Fibroblast of villous mesenchyme (primary cell): Measurements from ENCODE around the gene MFSD6. TPM values are rescaled to one million over a fixed set of nuclear protein-coding genes. Genes with fewer than 3 reads are reported as not detected.

Experiments
- DNase-seq: peaks from one replicate; pipeline ENCODE4 v3.0.0-alpha.2; 2010; ENCODE audit warnings: low read depth
- H3K4me3 ChIP-seq: 2 replicates; pipeline ENCODE4 v1.5.1; 2011; ENCODE audit warnings: low read depth, mild to moderate bottlenecking, low read length
- CTCF ChIP-seq: IDR thresholded peaks from 2 replicates; pipeline ENCODE4 v1.5.1; 2012; ENCODE audit warnings: low read depth, mild to moderate bottlenecking, low read length; ENCODE audit not compliant: insufficient read depth
- total RNA-seq: library from RNA; depleted of rRNA; stranded (reverse); fragments of >200 nt; gene quantifications from 2 replicates; pipeline ENCODE4 v1.2.3, GENCODE V29; 2012

MFSD6 gene
- total RNA-seq, 1 donor: 14.7 TPM

GRCh38 chr2:190402986-190403603 is 5.1 kb upstream of the MFSD6 start:
- no peak for DNase-seq

GRCh38 chr2:190404487-190404886 is 3.7 kb upstream of the MFSD6 start:
- TF ChIP-seq CTCF: no peak
- H3K4me3 ChIP-seq: no peak overlapping the region
- peak; percentile 24 for DNase-seq

More at GRCh38 chr2:190402986-190403603, 5.1 kb upstream of the MFSD6 start:
- H3K4me3 ChIP-seq: no peak overlapping the region
- TF ChIP-seq CTCF: no peak

- H3K4me3 ChIP-seq: no peak overlapping the region
- TF ChIP-seq CTCF: no peak
- no peak for DNase-seq
These were observed 3.1 kb upstream of the MFSD6 start for GRCh38 chr2:190405070-190405469.

- no peak overlapping the region for H3K4me3 ChIP-seq
- DNase-seq: no peak
- no peak for TF ChIP-seq CTCF
These were observed 2.2 kb upstream of the MFSD6 start for GRCh38 chr2:190405995-190406394.

- DNase-seq: no peak
- no peak for TF ChIP-seq CTCF
- H3K4me3 ChIP-seq: no peak overlapping the region
These were observed 1.4 kb upstream of the MFSD6 start for GRCh38 chr2:190406805-190407204.

- H3K4me3 ChIP-seq: no peak overlapping the region
- no peak for TF ChIP-seq CTCF
- DNase-seq: no peak
These were observed 901 bp upstream of the MFSD6 start for GRCh38 chr2:190407246-190407661.
